GM12801 (cell line): ENCODE data around the gene SLC23A3.

ENCODE experiments used
- CTCF ChIP-seq: IDR thresholded peaks from one replicate; pipeline ENCODE4 v1.5.1; 2011; ENCODE audit warnings: control low read depth; ENCODE audit not compliant: insufficient read length; ENCODE audit errors: extremely low read depth

SLC23A3 gene

GRCh38 chr2:219168932-219169331 lies 897 bp downstream of the SLC23A3 start:
- no peak for TF ChIP-seq CTCF

GRCh38 chr2:219168526-219168925 lies 1.3 kb downstream of the SLC23A3 start:
- no peak for TF ChIP-seq CTCF

- TF ChIP-seq CTCF = no peak
Measured at GRCh38 chr2:219167997-219168396, 1.8 kb downstream of the SLC23A3 start.

GRCh38 chr2:219165058-219165911 lies 4.5 kb downstream of the SLC23A3 start:
- no peak for TF ChIP-seq CTCF

GRCh38 chr2:219163156-219163555 lies 6.7 kb downstream of the SLC23A3 start:
- no peak for TF ChIP-seq CTCF

- TF ChIP-seq CTCF = no peak
Measured at GRCh38 chr2:219161097-219161496, 8.7 kb downstream of the SLC23A3 start.

GRCh38 chr2:219160186-219161017 lies 9.4 kb downstream of the SLC23A3 start, which contains the start of gene NHEJ1:
Gene NHEJ1, minus strand, starts transcription at chr2:219160815. Its CDS starts 2,453 bp downstream, at chr2:219158362.
- TF ChIP-seq CTCF = no peak
